Endothelial cell of umbilical vein (primary cell): ENCODE results near the gene CDX1. TPM values are rescaled to one million over a fixed set of nuclear protein-coding genes. Genes with fewer than 3 reads are reported as not detected.

Experiments used
- BruUV-seq: library from RNA; stranded (reverse); fragments of 400-500 nt; replicated peaks from 2 replicates; lab custom pipeline; 2021; lab: Mats Ljungman, UMichigan
- CTCF ChIA-PET: fragments of 300-600, 350-600 bp; sonication (Branson Sonifier 250); formaldehyde crosslinking; loops from one replicate; lab custom pipeline; 2021; ENCODE audit warnings: antibody characterized with exemption, inconsistent platforms; lab: Charles Lee
- POLR2A ChIA-PET: fragments of 300-600, 350-600 bp; sonication (Branson Sonifier 250); formaldehyde crosslinking; loops from one replicate; lab custom pipeline; 2021; ENCODE audit warnings: antibody characterized with exemption, inconsistent platforms; lab: Charles Lee
- DNase-seq: peaks from one replicate; pipeline ENCODE4 v3.0.0-alpha.2; 2011; ENCODE audit warnings: low read depth, low spot score
- FAIRE-seq: peaks from 2 replicates; lab custom pipeline; 2011; peaks lifted over from hg19 to GRCh38; lab: Jason Lieb, UNC
- H2AFZ ChIP-seq: 2 replicates; pipeline ENCODE4 v1.6.0; 2012; ENCODE audit warnings: low read depth, low read length, control low read depth, inconsistent platforms
- H3K27ac ChIP-seq: 2 replicates; pipeline ENCODE4 v1.5.1; 2011; ENCODE audit warnings: low read depth, mild to moderate bottlenecking, control low read depth, low read length, moderate library complexity; ENCODE audit not compliant: insufficient read depth
- H3K27me3 ChIP-seq, 2 experiments: 2 replicates each; pipeline versions ENCODE4 v1.6.0 to v1.6.1; 2011; ENCODE audit warnings: low read length in 2 of 2, mixed read lengths in 1 of 2; ENCODE audit not compliant: control insufficient read depth in 2 of 2, insufficient read depth in 2 of 2
- H3K36me3 ChIP-seq, 2 experiments: 2 replicates in 1 of 2; 3 replicates in 1 of 2; pipeline ENCODE4 v1.5.1; 2011; ENCODE audit warnings: low read length in 2 of 2, mild to moderate bottlenecking in 1 of 2, moderate library complexity in 1 of 2; ENCODE audit not compliant: control insufficient read depth in 2 of 2, insufficient read depth in 2 of 2; ENCODE audit errors: extremely low read depth in 1 of 2
- H3K4me1 ChIP-seq: 3 replicates; pipeline ENCODE4 v1.5.1; 2011; ENCODE audit warnings: mild to moderate bottlenecking, low read length; ENCODE audit not compliant: control insufficient read depth, insufficient read depth; ENCODE audit errors: extremely low read depth
- H3K4me2 ChIP-seq: 2 replicates; pipeline ENCODE4 v1.6.1; 2011; ENCODE audit warnings: low read length, control low read depth, mixed read lengths; ENCODE audit not compliant: insufficient read depth
- H3K4me3 ChIP-seq, 3 experiments: fragments of 200-600 bp in 1 of 3; sonication (generic), shearing (Covaris generic) in 1 of 3; replicated peaks in 1 of 3; 2 replicates each; pipeline ENCODE4 v1.5.1; 2011 to 2016; ENCODE audit warnings: control low read depth in 3 of 3, low read length in 3 of 3, mild to moderate bottlenecking in 2 of 3, inconsistent platforms in 1 of 3, low read depth in 1 of 3, moderate library complexity in 1 of 3; ENCODE audit not compliant: insufficient read depth in 1 of 3
- H3K79me2 ChIP-seq: 2 replicates; pipeline ENCODE4 v1.6.0; 2012; ENCODE audit warnings: low read length, inconsistent platforms; ENCODE audit not compliant: control insufficient read depth, insufficient read depth
- H3K9ac ChIP-seq: replicated peaks from 2 replicates; pipeline ENCODE3; 2011; ENCODE audit warnings: low read length, control low read depth; ENCODE audit not compliant: insufficient read depth; ENCODE audit errors: extremely low read depth
- H3K9me1 ChIP-seq: replicated peaks from 3 replicates; pipeline ENCODE4 v1.6.0; 2011; ENCODE audit warnings: mild to moderate bottlenecking, low read length; ENCODE audit not compliant: control insufficient read depth, insufficient read depth; ENCODE audit errors: extremely low read depth
- H3K9me3 ChIP-seq: replicated peaks from 2 replicates; pipeline ENCODE4 v1.5.1; 2012; ENCODE audit warnings: low read length, inconsistent platforms; ENCODE audit not compliant: control insufficient read depth, insufficient read depth
- H4K20me1 ChIP-seq: replicated peaks from 2 replicates; pipeline ENCODE3; 2011; ENCODE audit warnings: mild to moderate bottlenecking, low read length; ENCODE audit not compliant: control insufficient read depth, insufficient read depth; ENCODE audit errors: extremely low read depth
- CTCF ChIP-seq, 2 donors: IDR thresholded peaks; 1 replicate in 1 of 2; 2 replicates in 1 of 2; pipeline ENCODE4 v1.5.1; 2011; ENCODE audit warnings: low read length in 2 of 2, mild to moderate bottlenecking in 2 of 2, moderate library complexity in 2 of 2, control low read depth in 1 of 2, inconsistent platforms in 1 of 2, low read depth in 1 of 2; ENCODE audit not compliant: insufficient read depth in 1 of 2; ENCODE audit errors: extremely low read depth in 1 of 2
- EZH2 ChIP-seq: IDR thresholded peaks from 2 replicates; pipeline ENCODE4 v1.6.1; 2012; ENCODE audit warnings: borderline replicate concordance, low read depth, mild to moderate bottlenecking, moderate library complexity, low read length, inconsistent platforms; ENCODE audit not compliant: severe bottlenecking
- FOS ChIP-seq: IDR thresholded peaks from 2 replicates; pipeline ENCODE4 v1.6.1; 2011; ENCODE audit warnings: mild to moderate bottlenecking, low read length, moderate library complexity, borderline replicate concordance; ENCODE audit not compliant: insufficient read depth
- GATA2 ChIP-seq: IDR thresholded peaks from 2 replicates; pipeline ENCODE4 v1.7.0; 2011; ENCODE audit warnings: low read depth, mild to moderate bottlenecking, moderate library complexity, mixed read lengths, low read length; ENCODE audit not compliant: insufficient read length, insufficient read depth
- JUN ChIP-seq: IDR thresholded peaks from 2 replicates; pipeline ENCODE4 v1.6.1; 2011; ENCODE audit warnings: borderline replicate concordance, low read depth; ENCODE audit not compliant: insufficient read length, insufficient read depth
- MYC ChIP-seq: IDR thresholded peaks from one replicate; pipeline ENCODE4 v1.6.1; 2011; ENCODE audit warnings: mild to moderate bottlenecking, low read depth, low read length
- POLR2A ChIP-seq: IDR thresholded peaks from 2 replicates; pipeline ENCODE4 v1.6.1; 2012; ENCODE audit warnings: low read depth, mild to moderate bottlenecking, control low read depth, low read length
- POLR2AphosphoS5 ChIP-seq: IDR thresholded peaks from 2 replicates; pipeline ENCODE4 v1.6.1; 2012; ENCODE audit warnings: low read depth, mild to moderate bottlenecking, control low read depth, low read length, moderate library complexity; ENCODE audit not compliant: insufficient read depth
- dilution Hi-C: fragments of 300-500 bp; cut with MboI; formaldehyde crosslinking; loops from one replicate; pipeline ENCODE4 v1.15.0; 2019; ENCODE audit warnings: low sequenced_read_pairs; ENCODE audit not compliant: extremely low pct_ligation_motif_present
- intact Hi-C: fragments of 100-400 bp; cut with micrococcal nuclease; formaldehyde crosslinking; loops from one replicate; pipeline ENCODE4 v1.10.0; 2022
- polyA plus RNA-seq, 4 experiments: library from polyadenylated mRNA; depleted of rRNA in 3 of 4; stranded (reverse) in 3 of 4; unstranded in 1 of 4; fragments of >200 nt; gene quantifications; 2 replicates each; pipeline versions ENCODE4 v1.2.1 to v1.2.3, GENCODE V29; 2011 to 2012; ENCODE audit warnings: missing spikeins in 1 of 4
- total RNA-seq: library from RNA; stranded (reverse); gene quantifications from 2 replicates; pipeline ENCODE4 v1.2.3, GENCODE V29; 2021
- TF ChIP-seq, protein P1 (sequence below): IDR thresholded peaks from 2 replicates; pipeline ENCODE4 v1.6.1; 2011; ENCODE audit not compliant: insufficient read depth, insufficient read length

CDX1 gene
- total and polyA plus RNA-seq, 2 donors (not counting 3 experiments of a cell fraction or from before 2014, with no cell fraction given), result not detected

GRCh38 chr5:150131978-150132694 is 34.4 kb upstream of the CDX1 start:
- TF ChIP-seq EZH2, result no peak
- TF ChIP-seq CTCF (IDR thresholded peaks at IDR 0.05; ENCODE audit: extremely low read depth in 1 of 2, insufficient read depth in 1 of 2, low read depth in 1 of 2, low read length in 2 of 2), result no peak
- TF ChIP-seq POLR2A, result no peak
- no peak for TF ChIP-seq JUN
- TF ChIP-seq, protein P1, sequence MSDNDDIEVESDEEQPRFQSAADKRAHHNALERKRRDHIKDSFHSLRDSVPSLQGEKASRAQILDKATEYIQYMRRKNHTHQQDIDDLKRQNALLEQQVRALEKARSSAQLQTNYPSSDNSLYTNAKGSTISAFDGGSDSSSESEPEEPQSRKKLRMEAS, result no peak
- TF ChIP-seq MYC, result no peak
- no peak for TF ChIP-seq GATA2
- TF ChIP-seq POLR2AphosphoS5, result no peak
- TF ChIP-seq FOS, result no peak
- dilution Hi-C loops (no loop called here), intact Hi-C loops (loop anchor here (2.0 to 5.0 kb wide), 2 partner anchors 130 to 297 kb away; partner anchors contain the start of genes HMGXB3 and TIGD6)
- H3K4me3 ChIP-seq, result no peak overlapping the region
- peaks cover 15% of the 10 kb centered on the region for H3K4me1 ChIP-seq
- H3K27ac ChIP-seq, result no peak overlapping the region
- H4K20me1 ChIP-seq, result no peaks in the 10 kb centered on the region
- H3K9me1 ChIP-seq, result no peaks in the 10 kb centered on the region
- POLR2A ChIA-PET, result no interaction called here
- no peaks in the 10 kb centered on the region for H3K9me3 ChIP-seq
- CTCF ChIA-PET, result interaction anchor here (0.6 to 1.2 kb wide), 2 partner anchors 86 to 279 kb away, joined by 3 to 4 read pairs; no protein-coding TSS in a partner anchor
- no peak overlapping the region for H3K4me2 ChIP-seq
- DNase-seq, result no peak
- no peak overlapping the region for H2AFZ ChIP-seq
- no peaks in the 10 kb centered on the region for H3K36me3 ChIP-seq
- BruUV-seq, result no TSS peak
- H3K27me3 ChIP-seq, result peaks cover 0 to 6% of the 10 kb centered on the region in 2 experiments
- no peak for FAIRE-seq
- no peaks in the 10 kb centered on the region for H3K79me2 ChIP-seq
- H3K9ac ChIP-seq, result no peak overlapping the region
